Mesendoderm (in vitro differentiated cells): ENCODE results near the gene KCND3.
A peak's percentile ranks its signal among the peaks of the same experiment; 100 is the strongest.

Experiments used
- DNase-seq: peaks from one replicate; pipeline ENCODE4 v3.0.0; 2013
- H2AK5ac ChIP-seq: 2 replicates; pipeline ENCODE4 v1.6.1; 2013; ENCODE audit warnings: low read length, inconsistent platforms
- H2BK120ac ChIP-seq: 2 replicates; pipeline ENCODE4 v1.6.1; 2013; ENCODE audit warnings: low read depth, mild to moderate bottlenecking, low read length, moderate library complexity, mixed read lengths
- H2BK15ac ChIP-seq: replicated peaks from 2 replicates; pipeline ENCODE4 v1.6.1; 2013; ENCODE audit warnings: low read depth, mild to moderate bottlenecking, moderate library complexity
- H2BK5ac ChIP-seq: 2 replicates; pipeline ENCODE4 v1.6.1; 2013; ENCODE audit warnings: low read length, inconsistent platforms
- H3K18ac ChIP-seq: 2 replicates; pipeline ENCODE4 v1.6.1; 2013; ENCODE audit warnings: mild to moderate bottlenecking, low read length, mixed read lengths
- H3K23ac ChIP-seq: one replicate; pipeline ENCODE4 v1.6.1; 2013; ENCODE audit warnings: low read length
- H3K27ac ChIP-seq: 2 replicates; pipeline ENCODE4 v1.5.1; 2013; ENCODE audit warnings: low read depth, mild to moderate bottlenecking, inconsistent platforms, low read length, moderate library complexity
- H3K27me3 ChIP-seq: 2 replicates; pipeline ENCODE4 v1.6.1; 2013; ENCODE audit warnings: low read length, control low read depth, mild to moderate bottlenecking, inconsistent platforms; ENCODE audit not compliant: insufficient read depth, poor library complexity
- H3K36me3 ChIP-seq: 2 replicates; pipeline ENCODE4 v1.6.1; 2013; ENCODE audit warnings: low read length, inconsistent platforms; ENCODE audit not compliant: control insufficient read depth, insufficient read depth
- H3K4ac ChIP-seq: one replicate; pipeline ENCODE4 v1.6.1; 2013; ENCODE audit warnings: low read depth, mild to moderate bottlenecking, low read length, moderate library complexity
- H3K4me1 ChIP-seq: 2 replicates; pipeline ENCODE4 v1.6.1; 2013; ENCODE audit warnings: low read depth, low read length, inconsistent platforms; ENCODE audit not compliant: control insufficient read depth
- H3K4me2 ChIP-seq: 2 replicates; pipeline ENCODE4 v1.6.1; 2013; ENCODE audit warnings: low read length
- H3K4me3 ChIP-seq: 2 replicates; pipeline ENCODE4 v1.5.1; 2013; ENCODE audit warnings: mild to moderate bottlenecking, low read length
- H3K56ac ChIP-seq: one replicate; pipeline ENCODE4 v1.6.1; 2013; ENCODE audit warnings: low read length
- H3K79me1 ChIP-seq: 2 replicates; pipeline ENCODE4 v1.6.1; 2013; ENCODE audit warnings: low read length, inconsistent platforms
- H3K79me2 ChIP-seq: 2 replicates; pipeline ENCODE4 v1.6.1; 2013; ENCODE audit warnings: mild to moderate bottlenecking, low read length; ENCODE audit not compliant: control insufficient read depth, insufficient read depth
- H3K9ac ChIP-seq: 2 replicates; pipeline ENCODE4 v1.6.1; 2013; ENCODE audit warnings: low read length, inconsistent platforms
- H4K5ac ChIP-seq: one replicate; pipeline ENCODE4 v1.6.1; 2013; ENCODE audit warnings: low read length
- H4K8ac ChIP-seq: one replicate; pipeline ENCODE4 v1.6.1; 2013; ENCODE audit warnings: low read depth, mild to moderate bottlenecking, control low read depth, low read length, moderate library complexity
- WGBS: extraction: QIAGEN DNeasy Blood & Tissue Kit; methylation state at CpG from one replicate; pipeline ENCODE4 v1.1.7; 2013; ENCODE audit warnings: low lambda C conversion rate, missing lambda C conversion rate; ENCODE audit not compliant: insufficient coverage; ENCODE audit errors: extremely low coverage; 5-methylcytosine and 5-hydroxymethylcytosine counted together

KCND3 gene

DNA sequence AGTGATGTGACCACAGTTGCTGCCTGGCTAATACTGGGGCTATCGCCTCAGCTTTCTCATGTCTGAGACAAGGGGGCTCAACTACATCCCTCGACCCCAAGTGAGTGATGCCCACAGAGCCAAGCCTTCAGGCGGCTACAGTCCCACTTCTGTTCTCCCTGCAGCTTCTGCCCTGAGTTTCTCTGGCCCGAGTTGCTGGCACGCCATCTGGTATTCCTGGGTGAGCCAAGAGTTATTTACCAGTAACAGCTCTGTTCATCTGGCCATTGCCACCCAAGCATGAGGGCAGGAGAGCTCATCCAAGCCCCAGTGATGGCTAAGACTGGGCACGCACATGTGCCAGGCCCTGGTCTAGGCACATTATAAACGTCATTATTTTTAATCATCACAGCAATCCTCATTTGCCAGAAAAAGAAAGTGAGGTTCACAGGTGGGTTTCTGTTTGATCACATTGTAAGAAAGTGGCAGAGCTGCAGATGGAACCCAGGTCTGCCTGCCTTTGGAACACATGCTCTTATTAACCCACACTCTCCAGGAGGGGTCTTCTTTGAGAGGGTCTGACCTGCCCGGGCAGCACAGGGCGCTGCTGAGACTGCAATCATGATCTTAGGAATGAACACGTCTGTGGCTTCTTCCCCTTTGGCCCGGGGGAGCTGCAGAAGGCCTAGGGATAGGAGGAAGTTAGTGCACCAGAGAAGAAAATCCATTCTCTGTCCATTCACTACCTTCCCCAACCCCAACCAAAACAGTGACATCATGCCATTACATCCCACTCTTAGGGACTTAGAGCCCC, 27.5 kb downstream of the KCND3 start:
- Histone ChIP-seq H3K9ac (no peak overlapping the region), H3K23ac (no peak overlapping the region), H3K27ac (no peak overlapping the region), H3K4me1 (no peaks in the 10 kb centered on the region), H2AK5ac (no peak overlapping the region), H3K4ac (no peak overlapping the region), H4K5ac (no peak overlapping the region), H2BK5ac (no peak overlapping the region), H3K4me3 (no peak overlapping the region), H3K56ac (no peak overlapping the region), H2BK15ac (no peak overlapping the region), H3K79me2 (no peaks in the 10 kb centered on the region), H2BK120ac (no peak overlapping the region), H3K4me2 (no peak overlapping the region), H4K8ac (no peak overlapping the region), H3K27me3 (no peaks in the 10 kb centered on the region), H3K79me1 (no peaks in the 10 kb centered on the region), H3K36me3 (no peaks in the 10 kb centered on the region), H3K18ac (no peak overlapping the region)
- WGBS, result no CpG with 5 or more reads among the region's 11 CpGs
- DNase-seq, result no peak

DNA sequence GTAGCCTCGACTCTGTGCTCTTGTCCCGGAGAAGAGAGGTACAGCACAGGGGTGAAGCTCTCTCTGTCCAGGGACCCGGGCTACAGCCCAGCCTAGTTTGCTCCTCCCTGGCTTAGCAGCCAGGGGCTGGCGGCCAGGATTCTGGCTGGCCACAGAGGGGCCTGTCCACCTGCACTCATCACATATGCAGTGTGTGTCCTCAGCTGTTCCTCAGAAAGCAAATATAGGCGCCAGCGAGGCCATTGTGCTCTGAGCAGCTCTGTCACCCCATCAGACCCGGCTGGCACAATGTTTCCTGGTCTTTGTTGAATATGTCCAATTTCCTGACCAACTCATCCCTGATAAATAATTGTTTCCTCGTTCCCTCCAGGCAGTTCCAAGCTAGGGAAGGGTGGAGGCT, 28.5 kb downstream of the KCND3 start:
- Histone ChIP-seq H3K56ac (no peak overlapping the region), H3K4me3 (no peak overlapping the region), H3K27me3 (no peaks in the 10 kb centered on the region), H4K5ac (no peak overlapping the region), H2AK5ac (no peak overlapping the region), H3K79me2 (no peaks in the 10 kb centered on the region), H3K9ac (no peak overlapping the region), H2BK15ac (no peak overlapping the region), H3K4me2 (no peak overlapping the region), H3K27ac (no peak overlapping the region), H2BK120ac (no peak overlapping the region), H3K23ac (no peak overlapping the region), H4K8ac (no peak overlapping the region), H3K79me1 (no peaks in the 10 kb centered on the region), H3K36me3 (no peaks in the 10 kb centered on the region), H2BK5ac (no peak overlapping the region), H3K4ac (no peak overlapping the region), H3K18ac (no peak overlapping the region), H3K4me1 (no peaks in the 10 kb centered on the region)
- DNase-seq, result no peak
- no CpG with 5 or more reads among the region's 8 CpGs for WGBS

DNA sequence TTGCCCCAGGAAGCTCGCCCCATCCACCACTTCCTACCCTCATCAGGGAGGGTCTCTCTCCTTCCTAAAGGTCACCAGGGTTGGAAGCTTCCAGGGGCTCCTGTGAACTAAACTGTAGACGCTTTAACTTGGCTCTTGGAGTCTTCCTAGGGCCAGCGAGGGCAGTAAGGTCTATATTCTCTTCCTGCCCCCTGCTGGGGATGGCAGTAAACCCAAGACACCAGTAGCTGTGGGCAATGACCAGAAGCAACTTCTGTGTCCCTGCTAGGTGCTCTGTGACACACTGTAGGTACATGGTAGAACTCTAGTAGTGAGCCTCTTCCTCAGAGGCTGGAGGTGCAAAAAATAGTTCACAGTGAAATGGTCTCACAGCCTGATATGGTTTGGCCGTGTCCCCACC, 30.0 kb downstream of the KCND3 start:
- no peaks in the 10 kb centered on the region for H3K4me1 ChIP-seq
- no peak overlapping the region for H4K8ac ChIP-seq
- H2BK5ac ChIP-seq, result no peak overlapping the region
- no peak overlapping the region for H3K27ac ChIP-seq
- no peaks in the 10 kb centered on the region for H3K36me3 ChIP-seq
- peak; percentile 25 for DNase-seq
- H3K79me1 ChIP-seq, result no peaks in the 10 kb centered on the region
- H3K79me2 ChIP-seq, result no peaks in the 10 kb centered on the region
- no peak overlapping the region for H2AK5ac ChIP-seq
- H3K4me3 ChIP-seq, result no peak overlapping the region
- H2BK120ac ChIP-seq, result no peak overlapping the region
- WGBS, result no CpG with 5 or more reads among the region's 4 CpGs
- H4K5ac ChIP-seq, result no peak overlapping the region
- no peaks in the 10 kb centered on the region for H3K27me3 ChIP-seq
- no peak overlapping the region for H3K9ac ChIP-seq
- H3K56ac ChIP-seq, result no peak overlapping the region
- no peak overlapping the region for H2BK15ac ChIP-seq
- H3K18ac ChIP-seq, result no peak overlapping the region
- H3K4ac ChIP-seq, result no peak overlapping the region
- H3K4me2 ChIP-seq, result no peak overlapping the region
- H3K23ac ChIP-seq, result no peak overlapping the region

DNA sequence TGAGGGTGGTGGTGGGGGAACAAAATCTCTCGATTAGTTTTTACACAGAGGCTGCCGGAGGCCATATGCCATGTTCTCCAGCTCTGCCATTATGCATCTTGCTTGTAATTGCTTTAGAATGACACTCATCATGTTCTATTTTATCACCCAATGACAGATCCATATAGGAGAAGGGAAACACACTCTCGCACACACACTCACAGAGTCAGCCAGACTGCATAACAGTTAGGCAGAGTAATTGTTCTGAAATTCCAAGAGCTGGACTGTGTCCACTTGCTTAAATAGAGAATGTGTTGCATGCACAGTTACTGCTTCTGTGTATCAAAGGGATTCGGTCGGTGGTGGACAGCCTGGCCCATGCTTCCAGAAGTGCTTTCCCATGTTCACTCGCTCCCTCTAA, 30.6 kb downstream of the KCND3 start:
- Histone ChIP-seq H3K36me3 (no peaks in the 10 kb centered on the region), H4K5ac (no peak overlapping the region), H3K4ac (no peak overlapping the region), H3K79me2 (no peaks in the 10 kb centered on the region), H3K56ac (no peak overlapping the region), H3K18ac (no peak overlapping the region), H3K79me1 (no peaks in the 10 kb centered on the region), H3K9ac (no peak overlapping the region), H3K4me2 (no peak overlapping the region), H2BK15ac (no peak overlapping the region), H3K4me3 (no peak overlapping the region), H3K23ac (no peak overlapping the region), H3K4me1 (no peaks in the 10 kb centered on the region), H2AK5ac (no peak overlapping the region), H3K27me3 (no peaks in the 10 kb centered on the region), H2BK120ac (no peak overlapping the region), H2BK5ac (no peak overlapping the region), H3K27ac (no peak overlapping the region), H4K8ac (no peak overlapping the region)
- WGBS, result no CpG with 5 or more reads among the region's 6 CpGs
- no peak for DNase-seq

GRCh38 chr1:111958075-111958474, 31.4 kb downstream of the KCND3 start:
- H3K4ac ChIP-seq, result no peak overlapping the region
- no peak overlapping the region for H3K23ac ChIP-seq
- H3K79me2 ChIP-seq, result no peaks in the 10 kb centered on the region
- no peaks in the 10 kb centered on the region for H3K27me3 ChIP-seq
- H3K79me1 ChIP-seq, result no peaks in the 10 kb centered on the region
- no peak overlapping the region for H4K5ac ChIP-seq
- no peak overlapping the region for H3K4me3 ChIP-seq
- no peak overlapping the region for H2AK5ac ChIP-seq
- no peak for DNase-seq
- H3K4me1 ChIP-seq, result no peaks in the 10 kb centered on the region
- no peaks in the 10 kb centered on the region for H3K36me3 ChIP-seq
- H3K27ac ChIP-seq, result no peak overlapping the region
- H2BK15ac ChIP-seq, result no peak overlapping the region
- no peak overlapping the region for H4K8ac ChIP-seq
- H3K18ac ChIP-seq, result no peak overlapping the region
- H3K4me2 ChIP-seq, result no peak overlapping the region
- H2BK120ac ChIP-seq, result no peak overlapping the region
- WGBS, result no CpG with 5 or more reads among the region's 3 CpGs
- no peak overlapping the region for H3K56ac ChIP-seq
- H2BK5ac ChIP-seq, result no peak overlapping the region
- H3K9ac ChIP-seq, result no peak overlapping the region
